TTC549 (cell line): ENCODE data around the gene MAPK8.
"Not testable (repeated sequence)": the region's sequence is repeated elsewhere in the genome, so short reads cannot be mapped to it uniquely, and the experiment has no call there.

Source experiments
- FAIRE-seq: peaks from 2 replicates; lab custom pipeline; 2012; peaks lifted over from hg19 to GRCh38; lab: Jason Lieb, UNC

The MAPK8 gene

GRCh38 chr10:48306265-48306869 is at the start of gene MAPK8:
MAPK8 (plus strand) TSS chr10:48306677; CDS start chr10:48401661, 94,984 bp downstream.
- no peak for FAIRE-seq

GRCh38 chr10:48257407-48257961 is 49.0 kb upstream of the MAPK8 start:
- no peak for FAIRE-seq

- no peak for FAIRE-seq
These were observed 48.4 kb upstream of the MAPK8 start for GRCh38 chr10:48258105-48258504.

GRCh38 chr10:48266528-48266927 is 39.9 kb upstream of the MAPK8 start:
- FAIRE-seq: no peak

GRCh38 chr10:48271047-48271730 is 35.3 kb upstream of the MAPK8 start:
- FAIRE-seq: no peak

GRCh38 chr10:48272682-48273081 is 33.8 kb upstream of the MAPK8 start:
- FAIRE-seq: no peak

- FAIRE-seq: no peak
These were observed 32.7 kb upstream of the MAPK8 start for GRCh38 chr10:48273741-48274140.

GRCh38 chr10:48274636-48275035 is 31.8 kb upstream of the MAPK8 start, which contains the start of gene FRMPD2:
FRMPD2 (minus strand) TSS chr10:48274696; CDS start chr10:48274567, 129 bp downstream.
- FAIRE-seq: no peak

GRCh38 chr10:48277093-48277492 is 29.4 kb upstream of the MAPK8 start:
- no peak for FAIRE-seq

GRCh38 chr10:48279081-48279751 is 27.3 kb upstream of the MAPK8 start:
- no peak for FAIRE-seq

- not testable (repeated sequence) for FAIRE-seq
These were observed 24.8 kb upstream of the MAPK8 start for GRCh38 chr10:48281697-48282096.

GRCh38 chr10:48282829-48283228 is 23.6 kb upstream of the MAPK8 start:
- no peak for FAIRE-seq

GRCh38 chr10:48284002-48284546 is 22.4 kb upstream of the MAPK8 start:
- no peak for FAIRE-seq

GRCh38 chr10:48284811-48285210 is 21.7 kb upstream of the MAPK8 start:
- no peak for FAIRE-seq

GRCh38 chr10:48285710-48286109 is 20.8 kb upstream of the MAPK8 start:
- no peak for FAIRE-seq

- FAIRE-seq: no peak
These were observed 20.1 kb upstream of the MAPK8 start for GRCh38 chr10:48286356-48286755.

GRCh38 chr10:48287417-48288391 is 18.8 kb upstream of the MAPK8 start:
- no peak for FAIRE-seq

- no peak for FAIRE-seq
These were observed 17.8 kb upstream of the MAPK8 start for GRCh38 chr10:48288661-48289060.

- FAIRE-seq: no peak
These were observed 16.8 kb upstream of the MAPK8 start for GRCh38 chr10:48289501-48290238.

GRCh38 chr10:48290286-48290685 is 16.2 kb upstream of the MAPK8 start:
- no peak for FAIRE-seq

GRCh38 chr10:48291190-48291589 is 15.3 kb upstream of the MAPK8 start:
- no peak for FAIRE-seq
